HuH-7 (cell line): ENCODE data around the gene TRIM75.
"Not testable (repeated sequence)": the region's sequence is repeated elsewhere in the genome, so short reads cannot be mapped to it uniquely, and the experiment has no call there.

Experiments
- DNase-seq: peaks from one replicate; pipeline ENCODE4 v3.0.0; 2011; ENCODE audit warnings: low spot score

The TRIM75 gene

DNA sequence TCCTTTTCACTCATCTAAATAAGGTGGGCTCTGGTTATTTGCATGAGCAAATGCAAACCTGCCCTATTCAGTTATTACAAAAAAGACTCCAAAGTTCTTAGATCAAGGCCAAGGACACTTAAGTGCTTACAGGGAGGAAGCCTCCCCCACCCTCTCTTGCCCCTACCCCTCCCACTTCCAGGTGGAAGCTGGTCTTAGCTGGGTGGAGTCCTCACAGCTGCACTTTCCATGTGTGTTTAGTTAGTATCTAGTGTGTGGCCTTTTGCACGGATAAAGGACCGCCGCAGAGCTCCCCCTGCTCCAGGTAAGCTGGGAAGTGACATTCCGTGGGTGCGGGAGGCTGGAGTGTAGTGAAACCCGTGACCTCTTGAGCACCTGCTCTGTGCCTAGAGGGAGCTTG is at the start of gene TRIM75:
Gene TRIM75 (plus strand): TSS at position 222 of the 400 bp plus-strand sequence. CDS start 5,282 bp downstream, outside the sequence.
- no peak for DNase-seq

DNA sequence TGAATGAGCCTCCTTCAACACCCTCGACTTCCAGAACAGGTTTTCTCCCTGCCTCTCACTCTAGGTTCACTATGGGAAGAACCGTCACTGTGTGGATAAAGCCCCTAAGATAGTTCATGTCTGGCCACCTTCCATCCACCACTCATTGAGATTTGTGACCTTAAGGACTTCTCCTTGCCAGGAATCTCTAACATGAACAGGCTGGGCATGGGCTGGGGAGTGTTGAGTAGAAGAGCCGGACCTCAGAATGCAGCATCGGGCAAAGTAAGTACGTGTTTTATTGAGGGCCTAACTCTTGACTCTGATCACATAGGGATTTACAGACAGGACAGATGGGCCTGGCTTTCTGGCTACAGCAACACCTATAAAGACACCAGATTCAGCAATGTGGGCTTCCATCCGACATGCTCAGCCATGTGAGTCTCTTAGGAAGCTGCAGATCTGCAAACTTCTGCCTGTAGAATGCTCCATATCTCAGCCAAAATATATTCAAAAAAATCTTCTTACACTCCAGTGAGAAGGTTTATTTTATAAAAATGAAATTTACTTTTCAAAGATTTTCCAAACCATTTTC is 48.2 kb upstream of the TRIM75 start:
- DNase-seq = no peak

DNA sequence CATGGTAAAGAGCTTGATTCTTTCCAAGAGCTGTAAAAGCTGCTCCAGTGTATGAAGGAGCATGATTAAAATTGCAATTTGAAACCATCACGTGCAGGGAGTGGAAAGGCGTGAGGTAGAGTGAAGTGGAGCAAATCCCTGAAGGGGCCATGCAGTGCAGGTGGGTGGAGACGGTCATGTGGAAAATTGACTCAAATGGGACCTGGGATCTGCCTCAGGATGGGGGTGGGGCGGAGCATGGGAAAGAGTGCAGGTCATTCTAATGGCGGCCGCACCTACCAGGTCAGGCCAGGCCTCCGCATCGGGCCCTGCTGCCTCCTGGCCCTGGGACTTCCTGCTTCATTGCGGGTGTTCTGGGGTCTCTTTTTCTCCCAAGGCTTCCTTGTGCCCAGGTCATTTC is 47.2 kb upstream of the TRIM75 start:
- no peak for DNase-seq

DNA sequence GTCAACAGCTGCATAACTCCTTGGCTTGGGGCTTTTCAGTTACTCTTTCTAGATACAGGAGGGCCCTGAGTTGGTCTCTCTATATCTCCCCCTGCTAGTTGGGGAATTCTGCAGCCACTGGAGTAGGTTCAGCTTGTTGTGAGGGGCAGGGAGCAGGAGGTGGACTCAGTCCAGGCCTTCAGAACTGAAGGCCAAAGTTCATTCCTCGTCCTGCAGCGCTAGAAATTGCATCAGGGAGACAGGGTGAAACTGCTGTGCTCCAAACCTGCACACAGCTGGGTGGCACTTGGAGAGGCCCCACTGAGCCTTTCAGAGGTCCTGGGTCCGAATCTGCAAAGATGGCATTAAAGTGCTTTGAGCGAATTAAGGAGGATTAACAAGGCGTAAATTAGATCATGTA is 46.8 kb upstream of the TRIM75 start:
- no peak for DNase-seq

DNA sequence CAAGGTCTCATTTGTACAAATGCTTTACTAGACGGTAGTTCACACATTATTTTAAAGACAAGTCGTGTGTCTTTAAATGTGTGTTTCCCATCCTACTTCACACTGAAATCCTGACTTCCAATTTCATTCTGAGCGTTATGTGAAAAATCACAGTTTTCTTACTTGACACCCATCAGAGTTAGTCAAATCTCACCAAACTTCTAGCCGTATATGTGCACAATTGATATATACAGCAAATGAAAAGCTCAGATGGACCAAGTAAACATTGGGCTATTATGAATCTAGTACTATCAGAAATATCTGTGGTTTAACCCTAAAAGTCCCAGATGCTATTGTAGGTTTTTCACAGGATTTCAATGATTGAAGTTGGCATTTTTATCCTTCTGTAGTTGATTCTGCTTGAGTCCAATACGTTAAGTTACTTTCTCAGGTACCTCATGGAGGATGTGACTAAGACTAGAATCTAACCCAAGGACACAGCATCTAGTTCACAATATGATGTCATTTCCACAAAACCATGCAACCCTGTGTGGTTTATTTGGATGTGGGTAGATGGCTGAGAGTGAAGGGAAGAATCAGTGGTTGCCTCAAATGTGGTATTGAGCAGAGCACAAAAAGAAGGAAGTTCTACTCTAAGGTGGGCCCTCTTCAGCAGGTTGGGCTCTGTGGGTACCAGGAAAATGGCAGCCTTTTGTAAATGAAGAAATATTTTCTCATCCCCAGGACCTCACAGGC is 44.0 kb upstream of the TRIM75 start:
- no peak for DNase-seq

DNA sequence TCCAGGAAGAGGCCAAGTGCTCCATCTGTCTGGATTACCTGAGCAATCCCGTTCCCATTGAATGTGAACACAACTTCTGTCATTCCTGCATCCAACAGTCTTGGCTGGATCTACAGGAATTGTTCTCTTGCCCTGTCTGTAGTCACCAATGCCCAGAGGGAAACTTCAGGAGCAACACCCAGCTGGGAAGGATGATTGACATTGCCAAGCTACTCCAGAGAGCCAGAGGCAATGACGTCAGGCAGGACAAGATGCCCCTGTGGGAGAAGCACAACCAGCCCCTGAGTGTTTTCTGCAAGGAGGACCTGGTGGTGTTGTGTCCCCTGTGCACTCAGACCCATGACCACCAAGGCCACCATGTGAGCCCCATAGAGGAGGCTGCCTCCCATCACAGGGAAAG is 43.2 kb upstream of the TRIM75 start:
- DNase-seq = no peak

DNA sequence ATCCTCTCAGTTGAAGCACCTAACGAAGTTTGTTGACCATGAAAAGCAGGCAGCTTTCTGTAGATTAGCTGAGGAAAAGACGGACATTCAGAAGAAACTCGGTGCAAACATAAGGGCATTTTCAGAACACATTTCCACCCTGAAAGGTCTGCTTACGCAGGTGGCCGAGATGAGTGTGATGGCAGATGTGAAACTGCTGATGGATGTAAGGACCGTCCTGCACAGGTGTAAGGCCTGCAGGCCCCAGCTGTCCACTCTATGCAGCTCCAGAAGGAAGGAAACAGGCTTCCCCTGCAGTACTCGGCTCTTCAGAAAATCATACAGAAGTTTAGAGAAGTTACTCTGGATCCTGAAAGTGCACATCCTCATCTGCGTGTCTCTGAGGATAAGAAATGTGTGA is 42.7 kb upstream of the TRIM75 start:
- no peak for DNase-seq

DNA sequence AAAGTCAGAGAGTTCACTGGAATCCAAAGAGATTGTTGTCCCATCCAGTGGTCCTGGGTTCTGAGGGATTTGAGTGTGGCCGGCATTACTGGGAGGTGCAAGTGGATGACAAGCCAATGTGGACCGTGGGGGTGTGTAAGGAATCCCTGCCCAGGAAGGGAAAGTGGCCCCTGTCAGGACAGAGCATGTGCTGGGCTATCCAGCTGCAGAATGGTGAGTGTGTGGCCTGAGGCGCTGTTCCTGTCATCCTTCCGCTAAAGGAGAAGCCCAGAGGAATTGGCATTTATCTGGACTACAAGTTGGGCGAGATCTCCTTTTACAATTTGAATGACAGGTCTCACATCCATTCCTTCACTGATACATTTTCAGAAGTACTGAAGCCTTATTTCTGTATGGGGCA is 42.3 kb upstream of the TRIM75 start:
- DNase-seq = no peak

DNA sequence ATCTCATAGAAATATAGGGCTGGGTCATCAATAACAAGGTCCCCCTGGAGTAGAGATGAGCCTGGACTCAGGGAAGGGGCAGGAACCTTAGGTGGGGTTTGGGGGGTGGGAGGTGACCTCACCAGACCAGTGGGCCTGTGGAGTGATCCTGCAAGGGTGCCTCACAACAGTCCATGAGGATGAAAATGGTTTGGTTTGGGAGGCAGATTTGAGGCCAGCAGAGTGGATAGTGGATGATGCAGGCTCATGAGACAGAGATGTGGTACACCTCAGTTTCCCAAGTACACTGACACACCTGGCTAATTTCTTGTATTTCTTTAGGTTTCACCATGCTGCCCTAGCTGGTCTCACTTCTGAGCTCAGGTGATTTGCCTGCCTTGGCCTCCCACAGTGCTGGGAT is 40.0 kb upstream of the TRIM75 start:
- DNase-seq = no peak

DNA sequence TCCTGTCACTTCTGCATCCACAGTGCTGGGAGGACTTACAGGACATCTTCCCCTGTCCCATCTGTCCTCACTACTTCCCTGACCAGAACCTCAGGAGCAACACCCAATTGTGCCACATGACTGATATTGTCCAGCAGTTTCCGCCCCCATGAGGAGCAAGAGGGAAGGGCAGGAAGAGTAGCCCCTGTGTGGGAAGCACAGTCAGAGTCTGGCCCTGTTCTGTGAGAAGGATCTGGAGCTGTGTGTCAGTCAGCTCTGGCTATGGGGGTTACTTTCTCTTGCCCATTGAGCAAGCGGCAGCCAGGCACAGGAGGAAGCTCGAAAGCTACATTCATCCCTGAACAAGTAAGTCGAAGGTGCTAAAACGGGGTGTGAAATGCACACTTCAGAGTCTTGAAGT is 36.7 kb upstream of the TRIM75 start:
- peak; percentile 52 for DNase-seq

DNA sequence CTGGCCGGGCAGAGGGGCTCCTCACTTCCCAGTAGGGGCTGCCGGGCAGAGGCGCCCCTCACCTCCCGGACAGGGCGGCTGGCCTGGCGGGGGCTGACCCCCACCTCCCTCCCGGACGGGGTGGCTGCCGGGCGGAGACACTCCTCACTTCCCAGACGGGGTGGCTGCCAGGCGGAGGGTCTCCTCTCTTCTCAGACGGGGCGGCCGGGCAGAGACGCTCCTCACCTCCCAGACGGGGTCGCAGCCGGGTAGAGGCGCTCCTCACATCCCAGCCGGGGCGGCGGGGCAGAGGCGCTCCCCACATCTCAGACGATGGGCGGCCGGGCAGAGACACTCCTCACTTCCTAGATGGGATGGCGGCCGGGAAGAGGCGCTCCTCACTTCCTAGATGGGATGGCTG is 33.7 kb upstream of the TRIM75 start:
- not testable (repeated sequence) for DNase-seq

DNA sequence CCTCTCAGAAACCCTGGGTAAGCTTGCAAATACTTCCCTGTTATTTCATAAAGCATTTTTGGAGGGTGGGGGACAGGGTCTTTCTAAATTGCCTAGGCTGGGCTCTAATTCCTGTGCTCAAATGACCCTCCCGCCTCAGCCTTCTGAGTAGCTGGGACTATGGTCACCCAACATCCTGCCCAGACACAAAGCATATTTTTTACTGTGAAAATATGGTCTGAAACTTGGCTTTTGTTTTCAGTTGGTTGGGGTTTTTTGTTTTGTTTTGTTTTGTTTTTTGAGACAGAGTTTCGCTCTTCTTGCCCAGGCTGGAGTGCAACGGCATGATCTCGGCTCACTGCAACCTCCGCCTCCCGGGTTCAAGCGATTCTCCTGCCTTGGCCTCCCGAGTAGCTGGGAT is 27.9 kb upstream of the TRIM75 start:
- not testable (repeated sequence) for DNase-seq

DNA sequence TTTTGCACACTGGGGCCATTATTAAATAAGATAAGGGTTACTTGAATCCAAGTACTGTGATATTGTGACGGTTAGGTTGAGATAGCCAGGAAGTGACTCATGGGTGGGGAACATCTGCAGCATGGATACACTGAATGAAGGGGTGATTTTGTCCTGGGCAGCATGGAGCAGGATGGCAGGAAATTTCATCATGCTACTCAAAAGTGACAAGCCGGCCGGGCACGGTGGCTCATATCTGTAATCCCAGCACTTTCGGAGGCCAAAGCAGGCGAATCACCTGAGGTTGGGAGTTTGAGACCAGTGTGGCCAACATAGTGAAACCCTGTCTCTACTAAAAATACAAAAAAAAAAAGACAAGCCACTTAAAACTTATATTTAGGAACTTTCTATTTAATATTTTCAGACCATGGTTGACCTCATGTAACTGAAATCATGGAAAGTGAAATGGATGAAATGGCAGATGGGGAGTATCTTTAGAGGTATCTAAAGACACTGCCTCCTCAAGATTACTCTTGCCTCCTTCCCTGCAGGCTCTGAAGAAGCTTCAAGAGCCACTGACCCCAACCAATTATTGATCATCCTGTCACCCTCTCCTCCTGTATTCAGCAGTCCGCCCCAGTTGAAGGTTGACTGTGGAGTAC is 25.8 kb upstream of the TRIM75 start:
- no peak for DNase-seq

DNA sequence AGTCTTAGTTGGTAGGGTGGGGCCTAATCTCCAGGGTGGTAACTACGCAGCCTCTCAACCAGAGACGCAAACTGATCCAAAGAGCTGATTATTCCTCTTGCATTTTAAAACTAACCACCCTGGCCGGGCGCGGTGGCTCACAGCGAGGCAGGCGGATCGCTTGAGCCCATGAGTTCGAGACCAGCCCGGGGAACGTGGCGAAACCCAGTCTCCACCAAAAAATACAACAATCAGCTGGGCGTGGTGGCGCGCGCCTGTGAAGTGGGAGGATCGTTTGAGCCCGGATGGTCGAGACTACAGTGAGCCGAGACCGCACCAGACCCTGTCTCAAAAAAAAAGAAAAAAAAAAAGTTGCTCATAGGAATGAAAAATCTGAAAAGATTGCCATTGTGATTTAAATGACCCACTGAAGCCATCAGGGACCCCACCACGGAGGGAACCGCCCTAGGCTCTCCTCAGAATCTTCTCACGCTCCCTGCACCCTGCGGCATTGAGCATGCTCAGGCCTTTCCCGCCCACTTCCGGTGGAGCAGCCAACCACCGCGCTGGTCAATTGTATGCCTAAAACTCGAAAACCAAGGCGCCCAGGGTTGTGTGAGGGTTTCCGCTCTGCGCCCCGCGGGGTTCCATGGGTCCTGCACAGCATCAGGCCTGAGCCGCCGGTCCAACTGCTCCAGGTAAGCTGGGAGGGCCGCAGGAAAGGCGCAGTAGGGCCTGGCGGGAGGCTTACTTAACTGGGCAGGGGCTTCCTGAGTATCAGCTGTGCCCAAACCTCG is 22.0 kb upstream of the TRIM75 start, which contains the start of gene TRIM60:
Gene TRIM60 (plus strand): TSS at position 564 of the 776 bp plus-strand sequence. CDS start 8,074 bp downstream, outside the sequence.
- DNase-seq = no peak

DNA sequence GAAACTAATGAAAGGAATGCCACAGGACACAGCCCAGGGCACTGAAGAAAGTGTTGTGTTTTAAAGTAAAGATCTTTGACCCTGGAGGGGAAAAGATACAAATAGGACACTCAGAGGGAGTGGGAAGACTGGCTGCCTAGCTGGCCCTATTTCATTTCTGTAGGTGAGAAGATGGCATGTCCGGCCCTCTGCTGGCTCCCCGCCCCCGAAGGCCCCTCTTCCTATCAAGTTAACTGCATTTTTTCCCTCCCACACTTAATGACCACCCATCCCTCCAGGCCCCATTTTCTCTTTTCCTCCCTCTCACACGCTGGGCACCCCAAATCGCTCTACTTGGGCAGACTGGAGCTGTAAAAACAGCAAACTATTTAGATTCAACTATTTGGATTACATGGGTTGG is 5.5 kb upstream of the TRIM75 start:
- DNase-seq = no peak

DNA sequence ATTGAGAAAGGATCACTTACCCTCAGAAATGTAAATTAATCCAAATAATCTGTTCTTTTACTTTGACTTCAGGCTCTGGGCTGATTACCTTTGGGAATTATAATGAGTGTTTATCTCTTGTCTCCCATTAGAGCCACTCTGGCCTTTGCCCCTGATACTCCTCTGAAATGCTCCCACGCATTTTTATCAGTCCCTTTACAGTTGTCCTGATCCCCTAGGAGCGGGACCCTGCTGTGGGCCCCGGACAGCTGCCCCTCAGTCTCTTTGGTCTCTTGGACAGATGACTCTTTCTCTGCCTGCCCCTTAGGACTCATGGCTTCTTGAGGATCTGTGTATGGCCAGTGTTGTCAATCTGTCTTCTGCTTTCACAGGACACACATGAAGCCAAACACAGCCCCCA is 1.0 kb upstream of the TRIM75 start:
- DNase-seq = no peak

DNA sequence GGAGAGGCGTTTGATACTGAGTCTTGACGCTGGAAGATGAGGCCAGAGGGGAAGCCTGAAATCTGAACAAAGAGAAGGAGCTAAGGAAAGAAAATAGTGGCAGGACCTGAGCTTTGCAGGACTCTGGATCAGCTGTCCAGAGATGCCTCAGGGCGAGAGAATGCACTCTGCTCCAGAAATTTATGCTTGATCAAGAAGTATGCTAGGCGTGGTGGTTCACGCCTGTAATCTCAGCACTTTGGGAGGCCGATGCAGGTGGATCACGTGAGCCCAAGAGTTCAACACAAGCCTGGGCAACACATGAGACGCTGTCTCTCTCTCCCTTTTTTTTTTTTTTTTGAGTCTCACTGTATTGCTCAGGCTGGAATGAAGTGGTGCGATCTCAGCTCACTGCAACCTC is 1.9 kb downstream of the TRIM75 start:
- DNase-seq = no peak

DNA sequence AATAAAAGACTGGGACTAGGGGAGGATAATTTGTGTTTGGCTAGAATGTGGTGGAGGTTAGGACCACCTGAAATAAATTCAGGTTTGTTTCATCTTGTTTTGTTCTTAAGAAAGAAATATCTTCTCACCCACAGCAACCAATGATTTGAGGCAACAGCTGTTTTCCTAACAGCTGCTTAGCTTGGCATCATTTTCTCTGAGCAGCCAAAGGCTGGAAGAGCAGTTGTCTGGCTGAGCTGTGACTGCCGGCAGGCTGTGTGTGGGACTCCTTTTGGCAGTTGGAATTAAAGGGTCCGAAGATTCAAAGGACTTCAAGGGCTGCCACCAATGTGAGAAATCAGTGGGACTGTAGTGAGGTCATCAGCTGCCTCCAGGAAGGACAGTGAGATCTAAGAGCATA is 5.0 kb downstream of the TRIM75 start:
- no peak for DNase-seq

DNA sequence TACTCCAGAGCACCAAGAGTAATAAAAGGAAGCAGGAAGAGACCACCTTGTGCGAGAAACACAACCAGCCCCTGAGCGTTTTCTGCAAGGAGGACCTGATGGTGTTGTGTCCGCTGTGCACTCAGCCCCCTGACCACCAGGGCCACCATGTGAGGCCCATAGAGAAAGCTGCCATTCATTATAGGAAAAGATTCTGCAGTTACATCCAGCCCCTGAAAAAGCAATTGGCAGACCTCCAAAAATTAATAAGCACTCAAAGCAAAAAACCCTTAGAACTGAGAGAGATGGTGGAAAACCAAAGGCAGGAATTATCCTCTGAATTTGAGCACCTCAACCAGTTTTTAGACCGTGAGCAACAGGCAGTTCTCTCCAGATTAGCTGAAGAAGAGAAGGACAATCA is 5.7 kb downstream of the TRIM75 start:
- no peak for DNase-seq

DNA sequence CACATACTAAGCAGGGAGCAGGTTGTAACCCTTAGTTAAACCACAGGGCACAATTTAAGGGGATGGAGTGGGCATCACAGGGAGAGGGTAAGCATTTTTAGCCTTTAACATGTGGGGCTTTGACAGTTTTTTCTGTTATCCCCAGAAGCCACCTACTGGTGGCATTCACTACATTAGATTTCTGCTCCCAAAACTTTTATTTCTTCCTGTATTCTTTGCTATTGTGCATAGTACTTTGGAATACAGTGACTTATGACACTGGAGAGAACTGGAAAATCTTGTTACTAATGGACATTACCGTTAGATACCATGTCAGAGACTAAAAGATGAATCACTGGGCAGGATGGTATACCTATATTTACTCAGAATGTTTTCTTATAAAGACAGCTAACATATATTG is 7.3 kb downstream of the TRIM75 start:
- DNase-seq = no peak

DNA sequence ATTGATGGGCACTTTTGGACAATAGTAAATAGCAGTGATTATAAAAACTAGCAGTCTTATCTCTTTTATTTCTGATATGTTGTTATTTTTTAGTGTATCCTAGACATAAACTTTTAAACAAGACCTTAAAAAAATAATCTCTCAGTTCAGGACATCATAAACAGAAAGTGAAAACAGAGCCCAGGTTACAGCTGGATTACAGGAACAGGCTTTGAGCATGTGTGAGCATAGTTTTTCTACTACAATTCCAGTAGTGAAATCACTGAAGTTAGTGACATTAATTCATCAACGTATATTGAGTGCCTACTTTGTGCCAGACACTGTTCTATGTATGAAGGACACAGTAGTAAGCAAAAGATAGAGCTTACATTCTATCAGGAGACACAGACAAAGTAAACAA is 16.9 kb downstream of the TRIM75 start:
- DNase-seq = no peak

DNA sequence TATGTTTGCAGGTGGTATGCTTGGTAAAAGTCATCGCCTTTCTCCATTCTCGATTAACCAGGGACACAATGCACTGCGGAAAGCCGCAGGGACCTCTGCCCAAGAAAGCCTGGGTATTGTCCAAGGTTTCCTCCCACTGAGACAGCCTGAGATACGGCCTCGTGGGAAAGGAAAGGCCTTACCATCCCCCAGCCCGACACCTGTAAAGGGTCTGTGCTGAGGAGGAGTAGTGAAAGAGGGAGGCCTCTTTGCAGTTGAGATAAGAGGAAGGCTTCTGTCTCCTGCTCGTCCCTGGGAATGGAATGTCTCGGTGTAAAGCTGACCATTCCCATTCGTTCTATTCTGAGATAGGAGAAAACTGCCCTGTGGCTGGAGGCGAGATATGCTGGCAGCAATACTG is 19.7 kb downstream of the TRIM75 start:
- DNase-seq = not testable (repeated sequence)
